PFSK-1 (cell line): ENCODE data around the gene DCAF11.

Source experiments
- POLR2AphosphoS5 ChIP-seq: IDR thresholded peaks from 2 replicates; pipeline ENCODE4 v1.6.1; 2012; ENCODE audit warnings: low read depth, mild to moderate bottlenecking, control low read depth, low read length, moderate library complexity
- TAF1 ChIP-seq: IDR thresholded peaks from 2 replicates; pipeline ENCODE4 v1.6.1; 2012; ENCODE audit warnings: low read length, control low read depth, borderline replicate concordance; ENCODE audit not compliant: insufficient read depth

DNA sequence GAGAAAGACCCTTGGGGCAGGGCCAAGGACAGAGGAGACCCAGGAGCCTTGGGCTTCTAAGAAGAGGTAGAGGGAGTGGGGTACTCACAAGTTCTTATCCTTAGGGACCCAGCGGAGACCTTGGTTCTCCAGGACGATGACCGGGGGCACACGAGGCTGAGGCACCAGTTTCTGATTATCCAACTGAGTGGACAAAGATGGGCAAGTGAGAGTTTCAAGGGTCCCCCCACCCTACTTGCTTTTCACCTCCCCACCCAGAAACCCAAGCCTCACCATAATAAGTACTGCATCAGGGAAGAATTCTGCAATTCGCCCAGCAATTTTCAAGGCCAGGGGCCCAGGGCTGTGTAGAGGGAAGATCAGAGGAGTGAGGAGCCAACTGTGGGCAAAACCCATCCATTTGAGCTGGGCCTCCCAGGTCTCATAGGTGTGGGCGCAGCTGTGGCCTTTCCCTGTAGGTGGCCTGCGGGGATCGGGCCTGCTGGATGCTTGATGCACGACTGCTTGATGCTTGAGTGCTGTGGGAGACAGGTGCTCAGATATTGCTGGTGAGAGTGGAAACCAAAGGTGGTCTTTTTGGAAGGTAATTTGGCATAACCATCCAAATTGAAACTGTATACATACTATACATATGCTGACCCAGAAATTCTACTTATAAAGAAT, 24.8 kb downstream of the DCAF11 start:
- TF ChIP-seq TAF1 (no peak), POLR2AphosphoS5 (no peak)
